Measurements from ENCODE around the gene OTX1.

OTX1 gene

GRCh38 chr2:63035660-63036059, 15.0 kb upstream of the OTX1 start:
- no peak for TF ChIP-seq CTCF (IDR thresholded peaks at IDR 0.05)

GRCh38 chr2:63038034-63038433, 12.6 kb upstream of the OTX1 start:
- no peak for TF ChIP-seq CTCF (IDR thresholded peaks at IDR 0.05)

GRCh38 chr2:63040586-63040985, 10.0 kb upstream of the OTX1 start:
- TF ChIP-seq CTCF (IDR thresholded peaks at IDR 0.05) = no peak

- no peak for TF ChIP-seq CTCF (IDR thresholded peaks at IDR 0.05)
These were observed 9.0 kb upstream of the OTX1 start for GRCh38 chr2:63041592-63041991.

- TF ChIP-seq CTCF (IDR thresholded peaks at IDR 0.05) = no peak
These were observed 6.0 kb upstream of the OTX1 start for GRCh38 chr2:63044362-63045327.

GRCh38 chr2:63046552-63046951, 4.1 kb upstream of the OTX1 start:
- TF ChIP-seq CTCF (IDR thresholded peaks at IDR 0.05) = no peak

GRCh38 chr2:63046961-63047320, 3.7 kb upstream of the OTX1 start:
- no peak for TF ChIP-seq CTCF (IDR thresholded peaks at IDR 0.05)
